Ovary (tissue), 3 donors: ENCODE measurements around the gene HLCS.

Experiments used
- CTCF ChIP-seq, 3 donors: fragments of 450-650 bp in 2 of 3; fragments of 200-600 bp in 1 of 3; IDR thresholded peaks; one replicate each; pipeline versions ENCODE4 v1.5.1 to v1.8.0; 2016 to 2022; ENCODE audit warnings: antibody characterized with exemption in 3 of 3, mild to moderate bottlenecking in 1 of 3
- EP300 ChIP-seq: sonication (generic); formaldehyde crosslinking; IDR thresholded peaks from one replicate; pipeline ENCODE4 v1.6.1; 2017; ENCODE audit warnings: antibody characterized with exemption
- donor health status: DM: no; HTN: no; CAD: no.

GRCh38 chr21:36888466-36888865 lies 78.0 kb downstream of the HLCS start:
- TF ChIP-seq CTCF (IDR thresholded peaks at IDR 0.05), result no peak
- TF ChIP-seq EP300, result no peak
